ENCODE results near the gene HDX.
A peak's percentile ranks its signal among the peaks of the same experiment; 100 is the strongest.
"Not testable (repeated sequence)": the region's sequence is repeated elsewhere in the genome, so short reads cannot be mapped to it uniquely, and the experiment has no call there.

HDX gene, protein sequence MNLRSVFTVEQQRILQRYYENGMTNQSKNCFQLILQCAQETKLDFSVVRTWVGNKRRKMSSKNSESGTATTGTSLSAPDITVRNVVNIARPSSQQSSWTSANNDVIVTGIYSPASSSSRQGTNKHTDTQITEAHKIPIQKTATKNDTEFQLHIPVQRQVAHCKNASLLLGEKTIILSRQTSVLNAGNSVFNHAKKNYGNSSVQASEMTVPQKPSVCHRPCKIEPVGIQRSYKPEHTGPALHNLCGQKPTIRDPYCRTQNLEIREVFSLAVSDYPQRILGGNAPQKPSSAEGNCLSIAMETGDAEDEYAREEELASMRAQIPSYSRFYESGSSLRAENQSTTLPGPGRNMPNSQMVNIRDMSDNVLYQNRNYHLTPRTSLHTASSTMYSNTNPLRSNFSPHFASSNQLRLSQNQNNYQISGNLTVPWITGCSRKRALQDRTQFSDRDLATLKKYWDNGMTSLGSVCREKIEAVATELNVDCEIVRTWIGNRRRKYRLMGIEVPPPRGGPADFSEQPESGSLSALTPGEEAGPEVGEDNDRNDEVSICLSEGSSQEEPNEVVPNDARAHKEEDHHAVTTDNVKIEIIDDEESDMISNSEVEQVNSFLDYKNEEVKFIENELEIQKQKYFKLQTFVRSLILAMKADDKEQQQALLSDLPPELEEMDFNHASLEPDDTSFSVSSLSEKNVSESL

DNA sequence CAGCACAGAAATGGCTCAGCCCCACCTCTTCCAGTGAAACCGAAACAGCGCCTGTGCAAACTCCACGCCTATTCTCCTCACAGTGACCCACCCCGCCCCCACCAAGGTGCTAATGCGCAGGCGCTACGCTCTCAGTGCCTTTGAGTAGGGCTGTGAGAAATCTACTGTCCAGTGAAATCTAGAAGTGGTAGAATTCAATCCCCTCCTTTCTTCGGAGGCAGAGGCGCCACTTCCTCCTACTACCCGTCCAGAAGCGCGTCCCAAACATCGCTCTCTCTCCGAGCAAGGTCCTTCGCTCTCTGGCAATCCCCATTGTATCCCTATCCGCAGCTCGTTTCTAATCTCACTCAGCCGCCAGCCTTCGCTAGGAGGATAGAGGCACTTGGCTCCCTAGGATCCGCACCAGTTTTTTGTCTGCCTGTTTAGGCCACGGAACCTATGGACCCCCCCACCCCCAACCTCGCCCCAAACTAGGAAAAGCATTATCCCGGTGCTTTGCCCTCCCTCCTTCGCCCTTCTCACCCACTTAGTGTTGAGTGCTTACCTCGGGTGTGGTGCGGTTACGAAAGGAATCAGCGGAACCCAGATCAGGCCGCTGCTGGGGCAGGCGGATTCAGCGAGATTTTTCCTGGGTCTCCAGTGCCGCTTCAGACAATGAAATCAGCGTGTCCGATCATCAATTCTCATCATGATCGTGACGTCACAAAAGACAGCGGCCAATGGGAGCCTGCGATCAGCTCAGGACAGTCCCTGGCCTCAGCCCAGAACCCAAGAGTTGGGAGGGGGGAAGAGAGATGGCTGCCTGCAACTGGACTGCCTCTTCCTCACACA lies at the start of gene HDX:
Gene HDX (minus strand): TSS at position 656 of the 831 bp plus-strand sequence. CDS start 27,056 bp downstream, outside the sequence.
- Mint-ChIP-seq H3K4me1 (peaks cover 3% of the 10 kb centered on the region), H3K4me3 (peak within 1 kb of the TSS; percentile 84), H3K9me3 (no peaks in the 10 kb centered on the region), H3K27me3 (no peaks in the 10 kb centered on the region), H3K36me3 (ENCODE audit: low read depth) (no peaks in the 10 kb centered on the region), H3K27ac (peak within 1 kb of the TSS; percentile 82)
- DNase-seq, result peak; percentile 70
- ATAC-seq, result peak; percentile 92

DNA sequence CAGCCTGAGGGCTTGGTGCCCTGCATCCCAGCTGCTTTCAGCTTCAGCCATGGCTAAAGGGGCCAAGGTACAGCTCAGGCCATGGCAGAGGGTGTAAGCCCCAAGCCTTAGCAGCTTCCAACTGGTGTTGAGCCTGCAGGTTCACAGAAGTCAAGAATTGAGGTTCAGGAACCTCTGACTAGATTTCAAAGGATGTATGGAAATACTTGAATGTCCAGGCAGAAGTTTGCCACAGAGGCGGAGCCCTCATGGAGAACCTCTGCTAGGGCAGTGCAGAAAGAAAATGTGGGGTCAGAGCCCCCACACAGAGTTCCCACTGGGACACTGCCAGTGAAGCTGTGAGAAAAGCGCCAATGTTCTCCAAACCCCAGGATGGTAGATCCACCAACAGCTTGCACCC lies 39.1 kb upstream of the HDX start:
- not testable (repeated sequence) for H3K9me3 Mint-ChIP-seq; H3K27me3 Mint-ChIP-seq; ATAC-seq; H3K36me3 Mint-ChIP-seq (ENCODE audit: low read depth); H3K4me1 Mint-ChIP-seq; H3K27ac Mint-ChIP-seq; DNase-seq; H3K4me3 Mint-ChIP-seq

DNA sequence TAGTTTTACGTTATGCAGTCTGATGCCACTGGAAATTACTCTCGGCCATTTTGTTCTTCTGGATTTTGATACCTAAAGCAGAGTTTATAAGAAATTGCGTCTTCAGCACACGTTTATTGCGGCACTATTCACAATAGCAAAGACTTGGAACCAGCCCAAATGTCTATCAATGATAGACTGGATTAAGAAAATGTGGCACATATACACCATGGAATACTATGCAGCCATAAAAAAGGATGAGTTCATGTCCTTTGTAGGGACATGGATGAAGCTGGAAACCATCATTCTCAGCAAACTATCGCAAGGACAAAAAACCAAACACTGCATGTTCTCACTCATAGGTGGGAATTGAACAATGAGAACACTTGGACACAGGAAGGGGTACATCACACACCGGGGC lies 35.4 kb upstream of the HDX start:
- H3K9me3 Mint-ChIP-seq; H3K4me3 Mint-ChIP-seq; H3K4me1 Mint-ChIP-seq; H3K36me3 Mint-ChIP-seq (ENCODE audit: low read depth); H3K27me3 Mint-ChIP-seq; ATAC-seq; H3K27ac Mint-ChIP-seq; DNase-seq: not testable (repeated sequence)

DNA sequence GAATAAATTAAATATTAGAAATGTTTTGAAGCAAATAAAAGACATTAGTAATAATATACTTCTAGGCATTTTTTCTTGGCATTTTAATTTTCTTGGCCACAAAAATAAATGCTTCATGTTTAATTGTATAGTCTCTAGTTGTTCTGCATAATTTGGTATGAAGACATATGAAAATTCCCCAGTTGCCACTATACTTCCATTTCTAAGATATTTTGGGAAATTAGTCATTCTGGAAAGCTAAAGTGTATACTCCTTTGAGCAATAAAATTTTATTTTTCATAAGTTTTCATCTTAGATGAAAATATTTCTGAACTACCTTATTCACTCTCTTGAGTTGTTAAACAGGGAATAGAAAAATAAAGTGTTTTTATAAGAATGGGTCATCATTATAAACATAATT lies 13.8 kb downstream of the HDX start:
- no peak overlapping the region for H3K4me3 Mint-ChIP-seq
- no peaks in the 10 kb centered on the region for H3K4me1 Mint-ChIP-seq
- ATAC-seq (no peak), DNase-seq (no peak)
- peaks cover 4% of the 10 kb centered on the region for H3K9me3 Mint-ChIP-seq
- no peak overlapping the region for H3K27ac Mint-ChIP-seq
- peaks cover 3% of the 10 kb centered on the region for H3K36me3 Mint-ChIP-seq (ENCODE audit: low read depth)
- no peaks in the 10 kb centered on the region for H3K27me3 Mint-ChIP-seq

DNA sequence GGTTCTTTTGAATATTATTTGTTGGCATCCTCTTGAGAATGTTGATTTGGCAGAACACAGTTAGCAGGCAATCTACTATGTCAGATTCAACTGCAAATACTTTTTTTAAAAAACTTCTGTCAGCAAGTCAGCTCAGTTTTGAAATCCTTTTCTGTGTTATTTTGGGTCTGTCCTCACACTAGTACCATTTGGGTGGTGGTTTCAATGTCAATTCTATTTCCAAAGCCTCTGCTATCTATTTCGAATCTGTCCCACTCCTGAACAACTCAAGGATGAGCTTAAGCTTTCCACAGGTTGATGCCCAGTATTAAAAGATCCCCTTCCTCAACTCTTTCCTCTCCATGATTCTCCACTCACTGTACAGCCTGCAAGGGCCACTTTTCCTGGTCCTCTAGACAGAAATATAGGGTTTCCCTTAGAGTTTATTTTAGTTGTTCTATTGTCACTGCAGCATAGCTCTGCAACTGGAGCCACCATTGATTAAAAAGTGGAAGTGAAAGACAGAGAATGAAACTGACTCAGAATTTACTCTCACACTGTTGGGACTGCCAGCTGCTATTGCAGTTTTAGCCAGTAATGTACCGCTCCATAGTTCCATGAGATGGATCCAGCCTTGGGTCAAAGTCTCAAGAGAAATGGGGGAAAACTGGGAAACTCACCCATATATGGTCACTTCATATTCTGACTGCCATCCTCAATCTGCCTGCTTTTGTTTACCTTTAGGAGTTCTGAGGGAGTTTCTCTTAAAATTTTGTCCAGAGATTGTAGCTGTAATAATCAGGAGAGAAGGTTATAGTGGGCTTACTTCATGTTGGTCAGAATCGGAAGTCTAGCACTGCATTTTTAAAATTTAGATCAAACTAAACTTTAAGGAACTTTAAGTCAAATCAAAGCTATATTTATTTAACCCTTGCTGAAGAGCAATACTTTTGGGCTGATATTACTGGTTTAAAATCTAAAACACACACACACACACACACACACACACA lies 14.6 kb downstream of the HDX start:
- no peak for DNase-seq
- Mint-ChIP-seq H3K27me3 (no peaks in the 10 kb centered on the region), H3K4me1 (no peaks in the 10 kb centered on the region), H3K36me3 (ENCODE audit: low read depth) (peaks cover 4% of the 10 kb centered on the region), H3K4me3 (no peak overlapping the region), H3K27ac (no peak overlapping the region), H3K9me3 (peaks cover 4% of the 10 kb centered on the region)
- ATAC-seq, result no peak

DNA sequence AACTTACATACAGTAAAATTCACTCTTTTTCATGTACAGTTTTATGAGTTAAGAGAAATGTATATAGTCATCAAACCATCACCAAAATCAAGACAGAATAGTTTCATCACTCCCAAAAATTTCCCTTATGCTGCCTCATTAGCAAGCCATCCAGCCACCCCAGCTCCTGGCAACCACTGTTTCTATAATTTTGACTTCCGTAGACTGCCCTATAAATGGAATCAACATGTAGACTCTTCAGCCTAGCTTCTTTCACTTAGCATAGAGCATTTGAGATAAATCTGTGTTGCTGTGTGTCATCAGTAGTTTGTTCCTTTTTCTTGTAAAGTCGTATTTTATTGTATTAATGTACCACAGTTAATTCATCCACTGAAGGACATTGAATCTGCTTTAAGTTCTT lies 23.2 kb downstream of the HDX start:
- no peak overlapping the region for H3K4me3 Mint-ChIP-seq
- H3K27ac Mint-ChIP-seq, result no peak overlapping the region
- no peaks in the 10 kb centered on the region for H3K27me3 Mint-ChIP-seq
- ATAC-seq (no peak), DNase-seq (no peak)
- peaks cover 9% of the 10 kb centered on the region for H3K36me3 Mint-ChIP-seq (ENCODE audit: low read depth)
- H3K4me1 Mint-ChIP-seq, result no peaks in the 10 kb centered on the region
- peaks cover 4% of the 10 kb centered on the region for H3K9me3 Mint-ChIP-seq

DNA sequence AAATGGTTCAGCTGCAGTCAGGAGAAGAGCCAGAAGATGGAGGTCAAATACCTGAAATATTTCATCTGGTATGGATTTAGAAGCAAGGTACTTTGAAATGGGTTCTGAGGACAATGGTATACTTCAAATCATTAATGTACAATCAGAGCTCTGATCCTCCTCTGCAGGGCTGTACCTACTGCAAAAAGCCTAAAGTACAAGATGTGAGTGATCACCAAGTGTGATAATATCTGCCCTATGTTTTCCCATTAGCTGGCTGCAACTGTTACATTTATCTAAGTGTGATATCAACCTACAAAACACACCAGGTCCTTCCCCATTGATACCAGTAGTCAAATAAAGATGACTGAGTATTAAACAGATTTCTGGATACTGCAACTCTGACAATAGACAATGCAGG lies 25.1 kb downstream of the HDX start:
- Mint-ChIP-seq H3K27ac (no peak overlapping the region), H3K9me3 (peaks cover 4% of the 10 kb centered on the region), H3K27me3 (no peaks in the 10 kb centered on the region), H3K36me3 (ENCODE audit: low read depth) (peaks cover 2% of the 10 kb centered on the region), H3K4me3 (no peak overlapping the region), H3K4me1 (no peaks in the 10 kb centered on the region)
- no peak for DNase-seq
- no peak for ATAC-seq

DNA sequence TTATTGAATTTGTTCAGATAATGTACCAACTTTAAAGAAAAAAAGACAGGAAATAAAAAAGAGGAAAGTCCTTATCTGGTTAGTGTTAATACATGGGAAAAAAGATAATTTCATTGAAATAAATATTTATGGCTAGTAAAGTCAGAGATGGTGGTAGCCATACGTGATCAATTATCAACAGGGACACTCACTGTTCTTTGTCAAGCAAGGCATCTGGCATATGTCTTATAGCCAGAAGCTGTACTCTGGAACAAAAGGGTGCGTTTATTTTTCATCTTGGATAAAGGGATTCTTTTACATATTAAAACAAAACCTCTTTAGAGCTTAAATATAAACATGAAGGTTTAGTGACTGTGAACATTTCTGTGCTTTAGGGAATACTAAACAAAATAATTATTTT lies 26.7 kb downstream of the HDX start:
- Mint-ChIP-seq H3K27ac (no peak overlapping the region), H3K4me1 (no peaks in the 10 kb centered on the region), H3K27me3 (no peaks in the 10 kb centered on the region), H3K36me3 (ENCODE audit: low read depth) (no peaks in the 10 kb centered on the region), H3K4me3 (no peak overlapping the region), H3K9me3 (no peaks in the 10 kb centered on the region)
- no peak for ATAC-seq
- no peak for DNase-seq

DNA sequence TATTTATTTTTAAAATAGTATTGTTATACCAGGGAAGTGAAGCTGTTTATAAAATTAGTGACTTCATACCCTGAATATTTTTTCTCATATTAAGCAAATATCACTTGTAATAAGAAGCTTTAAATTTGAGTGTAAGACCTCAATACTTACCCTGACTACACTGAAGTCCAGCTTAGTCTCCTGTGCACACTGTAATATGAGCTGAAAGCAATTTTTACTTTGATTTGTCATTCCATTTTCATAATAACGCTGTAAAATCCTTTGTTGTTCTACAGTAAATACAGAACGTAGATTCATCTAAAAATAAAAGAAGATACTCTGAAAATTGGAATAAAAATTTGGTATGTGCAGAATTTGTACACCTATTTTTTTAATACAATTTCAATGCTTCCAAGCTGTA lies 27.2 kb downstream of the HDX start:
- ATAC-seq (no peak), DNase-seq (no peak)
- no peak overlapping the region for H3K4me3 Mint-ChIP-seq
- H3K36me3 Mint-ChIP-seq (ENCODE audit: low read depth), result no peaks in the 10 kb centered on the region
- no peaks in the 10 kb centered on the region for H3K4me1 Mint-ChIP-seq
- no peaks in the 10 kb centered on the region for H3K9me3 Mint-ChIP-seq
- H3K27me3 Mint-ChIP-seq, result no peaks in the 10 kb centered on the region
- no peak overlapping the region for H3K27ac Mint-ChIP-seq

DNA sequence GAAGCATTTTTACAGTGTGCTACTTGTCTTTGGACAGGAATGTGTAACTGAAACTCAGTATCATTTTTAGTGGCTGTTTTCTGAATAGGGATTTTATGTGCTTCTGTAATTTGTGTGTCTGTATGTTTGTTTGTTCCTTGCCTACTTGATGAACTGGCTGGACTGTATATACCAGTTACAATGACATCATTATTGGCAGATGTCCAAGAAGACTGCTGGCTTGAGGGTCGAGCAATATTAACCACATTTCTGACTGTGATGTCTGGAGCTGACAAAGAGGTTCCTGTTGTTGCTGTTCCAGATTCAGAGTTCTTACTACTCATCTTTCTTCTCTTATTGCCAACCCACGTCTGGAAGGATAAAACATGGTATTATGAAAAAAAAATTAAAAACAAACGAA lies 33.0 kb downstream of the HDX start:
- Mint-ChIP-seq H3K27ac (no peak overlapping the region), H3K36me3 (ENCODE audit: low read depth) (peaks cover 4% of the 10 kb centered on the region)
- no peak for DNase-seq

DNA sequence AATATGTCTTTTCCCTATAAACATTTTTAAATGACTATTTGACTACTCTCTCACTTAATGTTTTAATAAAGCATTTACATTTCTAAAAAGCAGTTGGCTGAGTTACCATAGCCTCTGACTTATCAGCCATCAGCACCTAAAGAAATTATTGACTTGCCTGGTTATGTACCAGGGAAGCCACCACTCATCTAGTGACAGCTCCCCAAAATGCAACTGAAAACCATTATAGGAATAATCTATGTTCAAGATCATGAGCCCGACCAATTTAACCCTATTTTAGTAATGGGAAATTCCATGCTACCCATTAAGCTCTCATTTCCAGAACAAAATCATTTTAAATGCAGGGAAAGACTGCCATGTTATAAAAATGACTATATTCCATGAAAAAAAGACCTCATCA lies 34.4 kb downstream of the HDX start:
- no peak for DNase-seq
- no peaks in the 10 kb centered on the region for H3K27me3 Mint-ChIP-seq
- no peak overlapping the region for H3K27ac Mint-ChIP-seq
- no peak for ATAC-seq
- H3K9me3 Mint-ChIP-seq, result no peaks in the 10 kb centered on the region
- peaks cover 4% of the 10 kb centered on the region for H3K36me3 Mint-ChIP-seq (ENCODE audit: low read depth)
- no peak overlapping the region for H3K4me3 Mint-ChIP-seq
- no peaks in the 10 kb centered on the region for H3K4me1 Mint-ChIP-seq

More for the DNA sequence above, 33.0 kb downstream of the HDX start:
- no peaks in the 10 kb centered on the region for H3K9me3 Mint-ChIP-seq
- no peaks in the 10 kb centered on the region for H3K27me3 Mint-ChIP-seq
- no peak overlapping the region for H3K4me3 Mint-ChIP-seq
- no peaks in the 10 kb centered on the region for H3K4me1 Mint-ChIP-seq
- no peak for ATAC-seq

DNA sequence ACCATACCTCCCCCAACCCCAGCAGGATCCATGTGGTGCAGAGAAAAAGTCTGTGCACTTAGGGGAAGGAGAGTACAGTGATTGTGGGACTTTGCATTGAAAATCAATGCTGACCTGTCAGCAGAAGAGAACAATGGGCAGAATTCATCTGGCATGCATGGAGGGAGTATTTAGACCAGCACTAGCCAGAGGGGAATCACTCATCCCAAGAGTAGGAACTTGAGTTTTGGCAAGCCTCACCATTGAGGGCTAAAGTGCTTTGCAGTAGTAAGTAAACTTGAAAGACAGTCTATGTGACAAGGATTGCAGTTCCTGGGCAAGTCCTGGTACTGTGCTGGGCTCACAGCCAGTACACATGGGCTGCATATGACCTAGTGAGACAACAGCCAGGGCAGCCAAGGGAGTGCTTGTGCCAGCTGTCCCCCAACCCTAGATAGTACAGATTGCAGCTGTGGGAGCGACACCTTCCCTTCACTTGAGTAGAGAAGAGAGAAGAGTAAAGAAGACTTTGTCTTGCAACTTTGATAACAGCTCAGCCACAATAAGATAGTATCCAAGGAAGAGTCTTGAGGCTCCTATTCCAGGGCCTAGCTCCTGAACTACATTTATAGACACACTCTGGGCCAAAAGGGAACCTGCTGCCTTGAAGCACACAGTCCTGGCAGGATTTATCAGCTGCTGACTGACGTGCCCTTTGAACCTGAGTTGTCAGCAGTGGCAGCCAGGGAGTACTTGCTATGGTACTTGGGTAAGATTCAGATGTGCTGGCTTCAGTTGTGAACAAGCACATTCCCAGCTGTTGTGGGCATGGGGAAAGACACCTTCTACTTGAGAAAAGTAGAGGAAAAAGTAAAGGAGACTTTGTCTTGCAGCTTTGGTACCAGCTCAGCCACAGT lies 48.7 kb downstream of the HDX start:
- H3K27me3 Mint-ChIP-seq, result no peaks in the 10 kb centered on the region
- H3K36me3 Mint-ChIP-seq (ENCODE audit: low read depth), result no peaks in the 10 kb centered on the region
- H3K4me3 Mint-ChIP-seq, result no peak overlapping the region
- H3K27ac Mint-ChIP-seq, result no peak overlapping the region
- H3K9me3 Mint-ChIP-seq, result peaks cover 12% of the 10 kb centered on the region
- no peaks in the 10 kb centered on the region for H3K4me1 Mint-ChIP-seq
- ATAC-seq (no peak), DNase-seq (no peak)

DNA sequence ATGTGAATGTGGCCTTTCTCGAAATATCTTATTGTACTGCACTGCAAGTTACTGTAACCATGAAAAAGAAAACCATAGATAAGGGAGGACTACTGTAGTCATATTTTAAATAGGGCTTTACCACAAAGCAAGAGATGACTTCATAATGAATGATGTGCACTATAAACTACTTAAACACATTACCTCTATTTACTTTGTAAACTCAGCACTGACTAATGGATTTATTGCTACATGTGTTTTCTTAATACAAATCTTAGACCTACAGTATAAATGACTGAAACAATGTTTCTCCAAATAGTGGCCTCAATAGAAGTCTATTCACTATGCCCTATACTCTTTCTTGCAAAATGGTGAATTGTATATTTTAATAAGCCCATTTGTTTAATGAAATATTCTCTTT lies 61.1 kb downstream of the HDX start:
- no peak for DNase-seq
- Mint-ChIP-seq H3K9me3 (peaks cover 11% of the 10 kb centered on the region), H3K27me3 (no peaks in the 10 kb centered on the region), H3K27ac (no peak overlapping the region), H3K36me3 (ENCODE audit: low read depth) (peaks cover 9% of the 10 kb centered on the region), H3K4me3 (no peak overlapping the region), H3K4me1 (no peaks in the 10 kb centered on the region)
- no peak for ATAC-seq

Data from activated naive CD8-positive, alpha-beta T cell treated with anti-CD3 and anti-CD28 coated beads, Interleukin-2, amount 50 U/mL, for 24 hours (primary cell).